OCI-LY7 (cell line): ENCODE results near the gene FXYD2. TPM values are rescaled to one million over a fixed set of nuclear protein-coding genes. Genes with fewer than 3 reads are reported as not detected.

Source experiments
- BruUV-seq: library from RNA; stranded (reverse); fragments of 400-500 nt; replicated peaks from 2 replicates; lab custom pipeline; 2021; lab: Mats Ljungman, UMichigan
- CTCF ChIA-PET: fragments of 300-600 bp; sonication (Branson Sonifier 250); formaldehyde crosslinking; loops from one replicate; lab custom pipeline; 2022; ENCODE audit warnings: antibody characterized with exemption; ENCODE audit not compliant: unreplicated experiment; lab: Charles Lee
- POLR2A ChIA-PET: fragments of 300-600 bp; sonication (Branson Sonifier 250); formaldehyde crosslinking; loops from one replicate; lab custom pipeline; 2022; ENCODE audit warnings: antibody characterized with exemption; lab: Charles Lee
- DNase-seq: peaks from one replicate; pipeline ENCODE4 v3.0.0-alpha.2; 2015; ENCODE audit warnings: low spot score
- H2AFZ ChIP-seq: fragments of 200-600 bp; sonication (generic), shearing (Covaris generic); 2 replicates; pipeline ENCODE4 v1.6.1; 2014; ENCODE audit warnings: mild to moderate bottlenecking, antibody characterized with exemption, low read length, moderate library complexity
- H3K27ac ChIP-seq: fragments of 200-600 bp; sonication (generic); 2 replicates; pipeline ENCODE4 v1.5.1; 2014; ENCODE audit warnings: mixed run types, low read depth, mild to moderate bottlenecking, moderate library complexity, low read length, inconsistent platforms; ENCODE audit not compliant: poor library complexity, severe bottlenecking
- H3K36me3 ChIP-seq: fragments of 200-600 bp; sonication (generic); 2 replicates; pipeline ENCODE4 v1.6.1; 2014; ENCODE audit warnings: mild to moderate bottlenecking, antibody characterized with exemption, low read length, moderate library complexity, mixed read lengths; ENCODE audit not compliant: insufficient read depth
- H3K4me1 ChIP-seq: fragments of 200-600 bp; sonication (generic); 2 replicates; pipeline ENCODE4 v1.5.1; 2014; ENCODE audit warnings: mild to moderate bottlenecking, low read length; ENCODE audit not compliant: insufficient read depth, poor library complexity, severe bottlenecking
- H3K4me2 ChIP-seq: fragments of 200-600 bp; sonication (generic); 2 replicates; pipeline ENCODE4 v1.6.1; 2014; ENCODE audit warnings: mild to moderate bottlenecking, low read length
- H3K4me3 ChIP-seq: fragments of 200-600 bp; sonication (generic); 2 replicates; pipeline ENCODE4 v1.5.1; 2014; ENCODE audit warnings: mild to moderate bottlenecking, low read depth, low read length; ENCODE audit not compliant: poor library complexity, severe bottlenecking
- H3K79me2 ChIP-seq: fragments of 200-600 bp; sonication (generic); 2 replicates; pipeline ENCODE4 v1.6.1; 2016; ENCODE audit warnings: low read depth, mild to moderate bottlenecking, low read length, moderate library complexity, mixed read lengths; ENCODE audit not compliant: insufficient read depth
- H3K9me2 ChIP-seq: fragments of 200-600 bp; sonication (generic); 2 replicates; pipeline ENCODE4 v1.6.1; 2016; ENCODE audit warnings: mild to moderate bottlenecking, low read length, mixed read lengths; ENCODE audit not compliant: insufficient read depth
- H3K9me3 ChIP-seq: fragments of 200-600 bp; sonication (generic); 2 replicates; pipeline ENCODE4 v1.6.1; 2014; ENCODE audit warnings: mild to moderate bottlenecking, mixed run types, low read length, mixed read lengths
- H4K20me1 ChIP-seq: fragments of 200-600 bp; sonication (generic); 2 replicates; pipeline ENCODE4 v1.6.1; 2014; ENCODE audit warnings: mild to moderate bottlenecking, antibody characterized with exemption, low read length, moderate library complexity, mixed read lengths; ENCODE audit not compliant: insufficient read depth
- CTCF ChIP-seq: fragments of 200-600 bp; sonication (generic); conservative IDR thresholded peaks from 2 replicates; pipeline ENCODE4 v1.5.1; 2014; ENCODE audit warnings: mild to moderate bottlenecking, antibody characterized with exemption, low read length, moderate library complexity, mixed read lengths
- EZH2phosphoT487 ChIP-seq: fragments of 200-600 bp; sonication (generic); IDR thresholded peaks from 2 replicates; pipeline ENCODE4 v1.6.1; 2018; ENCODE audit warnings: low read depth, borderline replicate concordance, mild to moderate bottlenecking, mixed run types, antibody characterized with exemption, low read length, moderate library complexity, mixed read lengths
- intact Hi-C: fragments of 100-400 bp; cut with micrococcal nuclease; formaldehyde crosslinking; loops from one replicate; pipeline ENCODE4 v1.10.0; 2022; ENCODE audit not compliant: unreplicated experiment
- total RNA-seq, 2 experiments: library from RNA; depleted of rRNA in 1 of 2; stranded (reverse); fragments of >200 nt in 1 of 2; shearing (Covaris generic) in 1 of 2; gene quantifications; 2 replicates each; pipeline ENCODE4 v1.2.3, GENCODE V29; 2014 to 2022

Gene FXYD2
- total RNA-seq, 2 experiments from 2014 or later: not detected

GRCh38 chr11:117792241-117792640 lies 32.3 kb downstream of the FXYD2 start:
- intact Hi-C loops: no loop called here
- CTCF ChIA-PET: no interaction called here

GRCh38 chr11:117790279-117790678 lies 34.3 kb downstream of the FXYD2 start:
- ChIA-PET CTCF (no interaction called here), POLR2A (no interaction called here)

More at GRCh38 chr11:117792241-117792640, 32.3 kb downstream of the FXYD2 start:
- TF ChIP-seq CTCF: no peak
- TF ChIP-seq EZH2phosphoT487: no peak
- Histone ChIP-seq H3K4me1 (no peaks in the 10 kb centered on the region), H3K27ac (no peak overlapping the region), H3K36me3 (no peaks in the 10 kb centered on the region), H3K79me2 (no peaks in the 10 kb centered on the region), H3K9me3 (no peaks in the 10 kb centered on the region), H2AFZ (no peak overlapping the region), H3K9me2 (no peaks in the 10 kb centered on the region), H3K4me3 (no peak overlapping the region), H4K20me1 (no peaks in the 10 kb centered on the region), H3K4me2 (no peak overlapping the region)
- POLR2A ChIA-PET: interaction anchor here (0.5 kb wide), 1 partner anchor 404 kb away, joined by 5 read pairs; no protein-coding TSS in a partner anchor
- no TSS peak for BruUV-seq
- no peak for DNase-seq

More at GRCh38 chr11:117790279-117790678, 34.3 kb downstream of the FXYD2 start:
- Histone ChIP-seq H3K9me2 (no peaks in the 10 kb centered on the region), H2AFZ (no peak overlapping the region), H3K4me2 (no peak overlapping the region), H3K79me2 (no peaks in the 10 kb centered on the region), H3K4me1 (no peaks in the 10 kb centered on the region), H3K36me3 (no peaks in the 10 kb centered on the region), H3K27ac (no peak overlapping the region), H3K4me3 (no peak overlapping the region), H3K9me3 (no peaks in the 10 kb centered on the region), H4K20me1 (no peaks in the 10 kb centered on the region)
- intact Hi-C loops: no loop called here
- TF ChIP-seq CTCF: no peak
- no peak for TF ChIP-seq EZH2phosphoT487
- no peak for DNase-seq
- no TSS peak for BruUV-seq
